B cell (primary cell): ENCODE results near the gene NAALADL1.

Source experiments
- CTCF ChIP-seq: fragments of 200-600 bp; IDR thresholded peaks from one replicate; pipeline ENCODE4 v1.8.0; 2022; ENCODE audit warnings: antibody characterized with exemption, mild to moderate bottlenecking
- EZH2 ChIP-seq: IDR thresholded peaks from 2 replicates; pipeline ENCODE4 v1.6.1; 2012; ENCODE audit warnings: borderline replicate concordance, low read depth, mild to moderate bottlenecking, moderate library complexity, low read length; ENCODE audit not compliant: insufficient read depth, poor library complexity, severe bottlenecking

DNA sequence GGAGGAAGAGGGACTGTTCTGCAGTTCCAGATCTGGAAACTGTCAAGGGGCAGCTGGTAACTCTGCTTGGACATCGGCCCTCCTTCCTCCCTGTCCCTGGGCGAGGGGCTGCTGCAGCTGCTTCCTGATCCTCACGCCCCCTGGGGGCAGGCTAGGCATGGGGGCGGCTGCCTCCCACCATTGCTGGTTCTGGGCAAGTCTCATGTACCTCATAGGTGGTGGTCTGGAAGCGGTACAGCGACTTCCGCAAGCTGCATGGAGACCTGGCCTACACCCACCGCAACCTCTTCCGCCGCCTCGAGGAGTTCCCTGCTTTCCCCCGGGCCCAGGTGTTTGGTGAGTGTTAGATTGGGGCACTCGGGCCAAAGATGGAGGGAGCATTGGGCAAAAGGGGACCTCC is 26.1 kb downstream of the NAALADL1 start:
- TF ChIP-seq CTCF (no peak), EZH2 (no peak)
